HG03571 (cell line): ENCODE measurements around the gene AFDN.

Experiments used
- ATAC-seq: cut with Tn5 transposase; IDR thresholded peaks from one replicate; pipeline ENCODE4 v1.9.1; 2021; ENCODE audit not compliant: unreplicated experiment

The AFDN gene

GRCh38 chr6:167840526-167841179 is 13.9 kb downstream of the AFDN start:
- no peak for ATAC-seq

DNA sequence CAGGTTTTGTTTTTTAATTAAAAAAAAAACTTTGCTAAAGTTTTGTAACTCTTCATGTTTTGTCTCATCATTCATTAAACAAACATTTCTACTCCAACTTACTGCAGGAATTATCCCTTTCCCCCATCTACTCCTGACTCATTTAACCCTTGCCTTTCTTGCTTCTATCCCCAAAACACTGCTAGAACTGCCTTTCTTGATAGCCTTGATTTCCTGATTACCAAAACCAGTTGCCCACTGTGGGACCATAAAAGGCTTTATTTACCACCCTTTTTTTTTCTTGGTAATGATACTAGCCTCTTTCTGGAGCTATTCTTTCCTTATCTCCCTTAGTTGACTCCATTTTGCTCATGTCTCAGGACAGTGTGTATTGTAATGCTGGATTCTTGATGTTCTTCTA is 15.3 kb downstream of the AFDN start:
- no peak for ATAC-seq

DNA sequence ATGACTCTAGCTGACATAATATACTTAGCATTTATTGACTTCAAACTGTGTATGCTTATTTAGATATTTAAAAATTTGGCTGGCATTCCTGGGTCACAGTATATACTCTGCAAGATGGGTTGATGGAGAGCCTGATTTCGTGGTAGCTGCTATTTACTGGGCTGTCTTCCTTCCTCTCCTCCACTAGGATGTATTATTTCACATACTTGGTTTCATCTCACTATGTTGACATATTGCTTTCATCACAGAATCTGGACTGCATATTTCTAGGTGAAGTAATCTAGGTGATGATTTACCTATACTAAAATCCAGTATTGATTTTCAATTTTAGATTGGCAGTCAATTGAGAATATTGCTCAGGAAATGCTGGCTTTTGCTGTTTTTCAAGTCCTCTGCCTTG is 15.7 kb downstream of the AFDN start:
- no peak for ATAC-seq

- ATAC-seq, result no peak
Measured at GRCh38 chr6:167843023-167843422, 16.3 kb downstream of the AFDN start.

- ATAC-seq, result no peak
Measured at GRCh38 chr6:167845856-167846255, 19.1 kb downstream of the AFDN start.

DNA sequence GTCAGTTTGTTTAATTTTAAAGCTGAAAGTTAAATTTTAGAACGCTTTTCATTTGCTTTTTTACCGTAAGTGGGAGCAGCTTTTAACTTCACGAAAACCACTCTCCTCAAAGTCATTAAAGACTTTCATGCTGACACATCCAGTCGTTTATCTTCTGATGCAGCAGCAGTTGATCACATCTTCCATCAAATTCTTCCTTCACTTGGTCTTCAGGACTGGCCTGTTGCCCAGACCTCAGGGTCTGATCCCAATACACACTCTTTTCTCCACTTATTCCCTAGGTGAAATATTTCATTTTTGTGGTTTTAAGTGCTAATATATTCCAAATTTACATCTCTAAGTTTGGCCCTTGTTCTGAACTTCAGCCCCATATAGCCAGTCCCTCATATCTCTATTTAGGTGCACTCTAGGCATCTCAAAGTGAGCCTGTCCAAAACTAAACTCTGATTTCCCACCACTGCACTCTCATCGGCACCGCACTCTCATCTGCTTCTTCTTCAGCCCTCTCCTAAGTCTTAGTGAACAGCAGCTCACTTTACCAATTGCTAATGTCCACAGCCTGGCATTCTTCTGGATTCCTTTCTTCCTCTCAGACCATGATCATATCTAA is 20.4 kb downstream of the AFDN start:
- no peak for ATAC-seq

GRCh38 chr6:167847936-167848335 is 21.2 kb downstream of the AFDN start:
- ATAC-seq, result no peak

DNA sequence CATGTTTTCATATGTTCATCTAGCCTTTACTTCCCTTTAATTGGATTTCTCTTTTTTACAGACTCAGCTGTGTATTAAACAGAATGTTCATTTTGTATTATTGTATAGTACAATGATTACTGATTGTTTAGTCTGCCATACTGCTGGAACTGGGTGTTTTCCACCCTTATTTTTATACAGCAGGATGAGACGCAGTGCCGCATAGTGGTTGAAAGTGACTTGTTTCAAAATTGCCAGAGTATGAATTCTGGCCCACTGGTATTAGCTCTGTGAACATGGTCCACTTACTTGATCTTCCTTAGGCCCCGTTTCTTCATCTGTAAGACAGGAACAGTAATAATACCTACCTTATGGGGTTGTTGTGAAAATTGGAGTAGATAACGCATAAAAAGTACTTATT is 22.1 kb downstream of the AFDN start:
- no peak for ATAC-seq

- ATAC-seq, result no peak
Measured at GRCh38 chr6:167849846-167850459, 23.2 kb downstream of the AFDN start.

DNA sequence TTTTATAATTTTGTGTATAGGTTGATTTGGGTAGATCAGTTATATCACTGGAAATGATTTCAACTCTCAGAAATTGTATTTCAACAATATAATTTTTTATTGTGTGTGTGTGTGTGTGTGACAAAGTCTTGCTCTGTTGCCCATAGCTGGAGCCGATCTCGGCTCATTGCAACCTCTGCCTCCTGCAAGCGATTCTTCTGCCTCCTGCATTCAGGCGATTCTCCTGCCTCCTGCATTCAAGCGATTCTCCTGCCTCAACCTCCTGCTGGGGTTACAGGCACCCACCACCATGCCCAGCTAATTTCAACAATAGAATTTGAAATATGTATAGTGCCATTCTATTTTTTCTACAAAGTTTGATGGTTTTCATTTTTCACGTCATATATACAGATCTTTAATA is 24.1 kb downstream of the AFDN start:
- ATAC-seq, result no peak

- no peak for ATAC-seq
Measured at GRCh38 chr6:167851370-167851952, 24.8 kb downstream of the AFDN start.

DNA sequence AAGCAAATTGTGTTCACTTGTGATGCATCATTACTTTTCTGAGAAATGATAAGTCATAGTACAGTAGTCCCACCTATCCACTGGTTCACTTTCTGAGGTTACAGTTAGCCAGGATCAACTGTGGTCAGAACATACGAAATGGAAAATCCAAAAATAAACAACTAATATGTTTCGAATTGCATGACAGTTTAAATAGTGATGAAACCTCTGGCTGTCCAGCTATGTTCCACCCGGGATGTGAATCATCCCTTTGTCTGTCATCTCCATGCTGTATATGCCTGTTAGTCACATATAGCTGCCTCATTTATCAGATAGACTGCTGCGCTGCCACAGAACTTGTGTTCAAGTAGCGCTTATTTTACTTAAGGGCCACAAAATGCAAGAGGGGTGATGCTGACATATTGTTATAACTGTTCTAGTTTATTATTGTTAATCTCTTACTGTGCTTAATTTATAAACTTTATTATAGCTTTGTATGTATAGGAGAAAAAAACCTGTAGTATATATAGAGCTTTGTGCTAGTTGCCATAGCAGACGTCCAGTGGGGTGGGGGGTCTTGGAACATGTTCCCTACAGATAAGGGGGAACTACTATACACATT is 29.2 kb downstream of the AFDN start:
- ATAC-seq, result no peak

GRCh38 chr6:167856474-167856873 is 29.8 kb downstream of the AFDN start:
- ATAC-seq, result no peak

DNA sequence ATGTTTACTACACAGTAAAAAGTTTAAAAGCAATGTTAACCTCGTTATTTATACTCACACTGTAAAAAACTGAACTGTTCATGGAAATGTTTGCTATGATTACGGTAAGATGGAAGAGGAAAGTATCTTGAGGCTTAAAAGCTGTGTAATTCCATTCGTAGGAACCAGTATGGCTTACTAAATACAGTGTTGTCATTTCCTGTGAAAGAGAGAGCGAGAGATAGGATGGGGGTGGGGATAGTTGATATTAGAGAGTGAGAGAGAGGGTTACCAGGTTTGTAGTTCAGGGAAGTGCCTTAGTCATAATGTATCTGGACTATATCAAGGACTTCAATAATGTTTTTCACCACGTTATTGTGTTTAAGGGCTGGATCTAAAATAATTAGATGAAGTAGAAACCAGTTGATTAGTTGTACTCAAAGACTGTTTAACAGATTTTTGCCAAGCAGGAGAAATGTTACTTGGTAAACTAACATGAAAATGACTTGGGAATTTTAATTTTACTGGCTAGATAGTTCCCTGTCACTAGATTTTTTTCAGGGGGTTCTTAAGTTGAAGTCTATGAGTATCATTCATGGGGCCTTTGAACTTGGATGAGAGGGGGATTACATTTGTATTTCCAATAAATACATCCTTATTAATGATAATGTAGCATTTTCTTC is 30.4 kb downstream of the AFDN start:
- ATAC-seq, result no peak

DNA sequence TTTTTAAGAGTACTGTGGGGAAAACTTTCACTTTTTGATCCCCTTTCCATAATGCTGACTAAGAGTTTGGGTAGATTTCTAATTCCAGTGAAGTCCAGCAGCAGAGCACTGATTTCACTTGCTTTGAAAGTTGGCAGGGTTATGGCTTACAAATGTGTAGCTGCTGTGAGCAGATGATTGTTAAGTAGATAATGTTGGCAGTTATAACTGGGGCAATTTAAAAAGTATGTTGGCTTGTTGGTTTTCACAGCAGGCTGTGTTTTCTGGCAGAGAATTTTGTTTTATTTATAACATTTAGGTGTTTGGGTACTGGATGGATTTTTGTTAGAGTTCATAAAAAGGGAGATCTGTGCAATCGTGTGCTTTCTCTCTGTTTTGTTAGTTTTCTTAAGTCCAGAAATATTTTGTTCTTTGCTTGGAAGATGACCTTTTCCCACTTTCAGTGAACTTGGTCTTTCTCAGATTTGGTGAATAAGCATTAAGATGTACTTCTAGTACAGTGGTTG is 31.4 kb downstream of the AFDN start:
- ATAC-seq, result no peak

DNA sequence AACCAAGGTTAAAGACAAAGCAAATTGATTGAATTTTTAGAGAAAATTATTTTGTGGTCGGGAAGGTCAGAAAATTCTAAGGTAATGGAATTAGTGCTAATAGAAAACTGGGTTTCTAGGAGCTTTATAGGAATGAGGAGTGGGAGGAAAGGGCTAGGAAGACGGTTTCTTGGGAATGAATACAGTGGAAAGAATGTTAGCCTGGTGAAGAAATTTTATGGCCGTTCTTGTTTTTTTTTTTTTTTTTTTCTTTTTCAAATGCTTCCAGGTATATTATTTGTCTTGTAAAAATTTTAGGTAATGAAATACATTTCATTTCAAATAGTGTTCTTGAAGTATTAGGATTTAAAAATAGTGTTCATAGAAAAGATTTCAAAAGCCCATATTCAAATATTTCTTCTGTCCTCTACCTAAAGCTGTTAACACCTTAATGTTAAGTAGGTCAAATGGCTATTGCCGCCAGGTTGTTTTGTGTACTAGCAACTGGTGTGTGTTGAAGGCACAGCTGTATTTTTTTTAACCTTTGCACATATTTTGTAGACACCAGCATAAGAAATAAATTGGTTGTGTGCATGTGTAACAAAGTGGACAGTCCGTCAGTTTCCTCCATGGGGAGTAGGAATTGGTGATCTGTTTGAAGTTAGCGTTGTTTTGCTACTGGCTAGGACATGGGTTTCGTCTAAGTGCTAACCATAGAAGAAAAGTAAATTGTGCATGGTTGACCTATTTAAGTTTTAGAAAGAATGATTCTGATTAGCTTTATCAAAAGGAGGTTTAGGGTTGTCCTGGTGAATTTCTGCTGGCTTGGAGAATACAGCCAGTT is 32.3 kb downstream of the AFDN start:
- no peak for ATAC-seq

DNA sequence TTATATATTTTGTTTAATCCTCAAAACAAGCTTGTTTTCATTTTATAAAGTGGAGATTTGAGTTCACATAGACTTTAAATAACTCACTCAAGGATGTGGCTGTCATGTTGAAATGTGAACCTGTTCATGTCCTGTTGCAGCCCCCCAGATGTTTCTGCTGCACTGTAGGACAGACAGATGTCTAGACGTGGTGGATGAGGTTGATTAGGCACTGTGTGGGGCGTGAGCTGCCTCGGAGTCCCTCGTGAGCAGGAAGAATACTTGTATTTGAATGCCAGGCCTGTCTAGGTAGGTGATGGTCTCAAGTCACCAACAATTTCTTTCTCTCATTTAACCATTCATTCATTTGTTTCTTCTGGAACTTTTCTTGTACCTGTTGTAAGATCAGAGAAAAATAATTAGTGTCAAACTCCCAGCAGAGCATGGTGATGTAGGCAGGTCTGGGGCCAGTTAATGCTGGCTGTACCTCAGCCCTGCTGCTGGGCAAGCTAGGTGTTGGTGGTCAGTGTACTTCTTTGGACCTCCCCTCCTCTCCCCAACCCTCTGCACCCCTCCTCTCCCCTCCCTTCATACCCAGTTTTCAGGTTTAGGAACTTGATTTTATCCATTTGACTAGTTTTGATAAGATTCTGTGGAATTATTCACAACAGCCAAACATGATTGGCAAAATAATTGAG is 34.0 kb downstream of the AFDN start:
- ATAC-seq, result no peak

DNA sequence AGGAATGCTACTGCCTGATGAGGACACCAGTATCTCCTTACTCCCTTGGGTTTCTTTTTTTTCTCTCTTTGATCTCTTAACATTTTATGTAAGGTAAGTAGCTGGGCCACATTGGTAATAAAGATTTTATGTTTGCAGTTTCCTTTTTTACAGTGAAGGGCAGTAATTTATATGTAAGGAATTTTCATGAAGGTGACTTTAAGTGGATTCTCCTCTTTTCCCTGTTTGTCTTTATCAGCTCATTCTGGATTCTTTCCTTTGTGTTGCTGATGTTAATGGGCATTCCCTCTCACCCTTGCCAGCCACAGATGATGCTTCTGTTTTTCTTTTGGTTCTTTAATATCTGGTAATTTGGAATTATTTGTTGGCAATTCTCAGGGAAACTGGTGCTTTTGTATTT is 34.7 kb downstream of the AFDN start:
- ATAC-seq, result no peak

- no peak for ATAC-seq
Measured at GRCh38 chr6:167863897-167864296, 37.2 kb downstream of the AFDN start.

DNA sequence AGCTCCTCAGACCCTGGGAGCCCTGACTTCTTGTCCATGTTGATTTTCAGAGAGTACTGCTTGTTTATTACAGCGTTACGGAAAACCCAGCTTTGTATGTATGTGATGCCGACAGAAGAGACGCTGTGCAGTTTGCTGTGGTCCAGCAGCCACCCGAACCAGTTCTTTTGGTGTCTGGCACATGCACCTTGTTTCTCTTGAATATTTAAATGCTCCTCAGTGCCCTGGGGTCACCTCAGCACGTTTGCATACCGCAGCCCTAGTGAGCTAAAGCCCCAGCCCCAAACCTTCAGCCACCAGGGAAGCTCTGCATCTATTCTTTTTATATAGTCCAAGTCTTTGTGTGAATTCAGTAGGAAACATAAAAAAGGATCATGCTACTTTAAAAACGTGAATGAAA is 39.9 kb downstream of the AFDN start:
- no peak for ATAC-seq
